Measurements from ENCODE around the gene CAMKK1.

GRCh38 chr17:3836551-3836950, 56.3 kb downstream of the CAMKK1 start:
- no peak for TF ChIP-seq CTCF (conservative IDR thresholded peaks at IDR 0.05 in 1 of 2, IDR thresholded peaks at IDR 0.05 in 1 of 2; ENCODE audit: extremely low read depth in 1 of 2, insufficient read depth in 1 of 2, low read depth in 1 of 2, low read length in 2 of 2)
- TF ChIP-seq EZH2 (IDR thresholded peaks at IDR 0.05; ENCODE audit: borderline replicate concordance, low read length): no peak
